ENCODE results near the gene EDNRA.
A peak's percentile ranks its signal among the peaks of the same experiment; 100 is the strongest.
"Not testable (repeated sequence)": the region's sequence is repeated elsewhere in the genome, so short reads cannot be mapped to it uniquely, and the experiment has no call there.

EDNRA gene

DNA sequence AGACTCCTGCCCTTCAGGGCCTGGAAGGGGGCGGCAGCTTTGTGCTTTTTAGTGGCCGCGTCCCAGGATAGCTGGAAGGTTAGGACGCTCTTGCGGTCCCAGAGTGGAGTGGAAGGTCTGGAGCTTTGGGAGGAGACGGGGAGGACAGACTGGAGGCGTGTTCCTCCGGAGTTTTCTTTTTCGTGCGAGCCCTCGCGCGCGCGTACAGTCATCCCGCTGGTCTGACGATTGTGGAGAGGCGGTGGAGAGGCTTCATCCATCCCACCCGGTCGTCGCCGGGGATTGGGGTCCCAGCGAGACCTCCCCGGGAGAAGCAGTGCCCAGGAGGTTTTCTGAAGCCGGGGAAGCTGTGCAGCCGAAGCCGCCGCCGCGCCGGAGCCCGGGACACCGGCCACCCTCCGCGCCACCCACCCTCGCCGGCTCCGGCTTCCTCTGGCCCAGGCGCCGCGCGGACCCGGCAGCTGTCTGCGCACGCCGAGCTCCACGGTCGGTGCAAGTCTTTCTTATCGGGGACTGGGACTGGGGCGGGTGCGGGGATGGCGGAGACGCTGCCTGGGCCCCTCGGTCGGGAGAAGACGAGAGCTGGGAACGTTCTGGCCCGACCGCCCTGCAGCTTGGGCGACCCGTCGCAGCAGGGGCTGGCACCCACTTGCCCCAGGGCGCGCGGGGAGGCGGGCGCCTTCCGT lies at the start of gene EDNRA:
EDNRA (plus strand) TSS at position 207 of the 686 bp plus-strand sequence. CDS start 4,585 bp downstream, outside the sequence.
- Histone ChIP-seq H3K36me3 (ENCODE audit: insufficient read depth, insufficient read length, low read length) (no peaks in the 10 kb centered on the region), H3K4me3 (ENCODE audit: insufficient read length, low read depth) (peak within 1 kb of the TSS; percentile 65), H3K27me3 (ENCODE audit: insufficient read depth, insufficient read length) (peaks cover 35% of the 10 kb centered on the region), H3K9ac (ENCODE audit: insufficient read length, low read depth) (peak within 1 kb of the TSS; percentile 67), H3K9me3 (ENCODE audit: insufficient read depth, low read length) (no peaks in the 10 kb centered on the region), H3K4me1 (ENCODE audit: insufficient read depth, insufficient read length) (no peaks in the 10 kb centered on the region)
- TF ChIP-seq ZNF274 (IDR thresholded peaks at IDR 0.05; ENCODE audit: low read depth, low read length) (no peak), YY1 (IDR thresholded peaks at IDR 0.05; ENCODE audit: insufficient read depth, insufficient read length) (no peak), SUZ12 (IDR thresholded peaks at IDR 0.05; ENCODE audit: extremely low read depth, insufficient read depth, insufficient read length) (no peak)
- DNase-seq (ENCODE audit: low read depth, low spot score): peak; percentile 6

DNA sequence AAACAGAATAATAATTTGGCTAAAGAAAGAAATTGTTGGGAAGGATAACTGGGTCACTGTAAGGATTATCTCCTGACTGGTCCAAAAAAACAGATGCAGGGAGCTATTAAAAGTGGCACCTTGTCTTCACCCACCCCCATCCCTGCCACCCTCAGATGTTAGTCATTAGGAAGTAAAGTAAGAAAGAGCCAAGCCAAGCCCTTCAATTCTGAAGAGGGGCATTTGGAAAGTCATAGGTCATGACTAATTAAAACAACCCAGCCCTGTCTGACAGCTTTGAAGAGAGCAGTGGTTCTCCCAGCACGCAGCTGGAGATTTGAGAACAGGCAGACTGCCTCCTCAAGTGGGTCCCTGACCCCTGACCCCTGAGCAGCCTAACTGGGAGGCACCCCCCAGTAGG lies 46.5 kb upstream of the EDNRA start:
- H3K9me3 ChIP-seq (ENCODE audit: insufficient read depth, low read length); DNase-seq (ENCODE audit: low read depth, low spot score); H3K27me3 ChIP-seq (ENCODE audit: insufficient read depth, insufficient read length); H3K4me3 ChIP-seq (ENCODE audit: insufficient read length, low read depth); H3K36me3 ChIP-seq (ENCODE audit: insufficient read depth, insufficient read length, low read length); H3K4me1 ChIP-seq (ENCODE audit: insufficient read depth, insufficient read length); H3K9ac ChIP-seq (ENCODE audit: insufficient read length, low read depth): not testable (repeated sequence)

DNA sequence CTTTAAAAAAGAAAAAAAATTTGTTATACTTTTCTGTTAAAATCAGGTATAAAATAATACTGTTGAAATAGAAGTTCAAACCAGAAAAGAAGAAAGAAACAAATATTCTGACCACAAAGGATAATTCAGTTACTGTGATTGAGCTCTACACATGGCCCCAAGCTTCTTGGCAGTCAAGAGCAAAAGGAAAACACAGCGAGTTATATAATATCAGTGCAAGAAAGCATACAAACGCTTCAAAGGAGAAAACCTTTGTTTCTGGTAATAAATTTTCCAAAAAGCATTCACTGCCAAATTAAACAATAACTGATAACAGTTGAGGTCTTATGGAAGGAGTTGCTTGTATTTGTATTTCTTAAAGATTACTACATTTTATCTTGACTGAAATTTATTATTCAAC lies 40.5 kb upstream of the EDNRA start:
- no peaks in the 10 kb centered on the region for H3K4me1 ChIP-seq (ENCODE audit: insufficient read depth, insufficient read length)
- H3K4me3 ChIP-seq (ENCODE audit: insufficient read length, low read depth): no peak overlapping the region
- no peaks in the 10 kb centered on the region for H3K36me3 ChIP-seq (ENCODE audit: insufficient read depth, insufficient read length, low read length)
- TF ChIP-seq SUZ12 (IDR thresholded peaks at IDR 0.05; ENCODE audit: extremely low read depth, insufficient read depth, insufficient read length) (no peak), ZNF274 (IDR thresholded peaks at IDR 0.05; ENCODE audit: low read depth, low read length) (no peak), YY1 (IDR thresholded peaks at IDR 0.05; ENCODE audit: insufficient read depth, insufficient read length) (no peak)
- no peaks in the 10 kb centered on the region for H3K9me3 ChIP-seq (ENCODE audit: insufficient read depth, low read length)
- H3K9ac ChIP-seq (ENCODE audit: insufficient read length, low read depth): no peak overlapping the region
- no peaks in the 10 kb centered on the region for H3K27me3 ChIP-seq (ENCODE audit: insufficient read depth, insufficient read length)
- no peak for DNase-seq (ENCODE audit: low read depth, low spot score)

DNA sequence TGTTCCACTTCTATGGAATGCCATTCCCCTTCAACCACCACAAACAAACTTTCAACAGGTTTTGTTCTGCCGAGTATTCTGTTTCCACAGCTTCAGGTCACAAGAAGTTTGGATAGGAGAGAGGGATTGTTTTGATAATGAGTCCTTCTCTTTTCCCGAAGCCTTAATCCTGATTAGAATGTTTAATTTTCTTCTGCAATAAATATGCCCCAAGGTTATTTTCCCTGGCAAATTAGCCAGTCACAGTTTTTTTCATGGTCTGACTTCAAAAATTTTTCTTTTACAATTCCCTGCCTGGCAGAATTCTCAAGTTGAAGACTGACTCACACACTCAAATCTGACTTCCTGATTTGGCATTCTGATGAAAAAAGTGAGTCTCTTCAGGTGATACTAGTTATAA lies 33.1 kb upstream of the EDNRA start:
- Histone ChIP-seq H3K9ac (ENCODE audit: insufficient read length, low read depth) (no peak overlapping the region), H3K4me1 (ENCODE audit: insufficient read depth, insufficient read length) (no peaks in the 10 kb centered on the region), H3K36me3 (ENCODE audit: insufficient read depth, insufficient read length, low read length) (no peaks in the 10 kb centered on the region), H3K27me3 (ENCODE audit: insufficient read depth, insufficient read length) (no peaks in the 10 kb centered on the region), H3K4me3 (ENCODE audit: insufficient read length, low read depth) (no peak overlapping the region), H3K9me3 (ENCODE audit: insufficient read depth, low read length) (no peaks in the 10 kb centered on the region)
- DNase-seq (ENCODE audit: low read depth, low spot score): no peak
- TF ChIP-seq SUZ12 (IDR thresholded peaks at IDR 0.05; ENCODE audit: extremely low read depth, insufficient read depth, insufficient read length) (no peak), ZNF274 (IDR thresholded peaks at IDR 0.05; ENCODE audit: low read depth, low read length) (no peak), YY1 (IDR thresholded peaks at IDR 0.05; ENCODE audit: insufficient read depth, insufficient read length) (no peak)

DNA sequence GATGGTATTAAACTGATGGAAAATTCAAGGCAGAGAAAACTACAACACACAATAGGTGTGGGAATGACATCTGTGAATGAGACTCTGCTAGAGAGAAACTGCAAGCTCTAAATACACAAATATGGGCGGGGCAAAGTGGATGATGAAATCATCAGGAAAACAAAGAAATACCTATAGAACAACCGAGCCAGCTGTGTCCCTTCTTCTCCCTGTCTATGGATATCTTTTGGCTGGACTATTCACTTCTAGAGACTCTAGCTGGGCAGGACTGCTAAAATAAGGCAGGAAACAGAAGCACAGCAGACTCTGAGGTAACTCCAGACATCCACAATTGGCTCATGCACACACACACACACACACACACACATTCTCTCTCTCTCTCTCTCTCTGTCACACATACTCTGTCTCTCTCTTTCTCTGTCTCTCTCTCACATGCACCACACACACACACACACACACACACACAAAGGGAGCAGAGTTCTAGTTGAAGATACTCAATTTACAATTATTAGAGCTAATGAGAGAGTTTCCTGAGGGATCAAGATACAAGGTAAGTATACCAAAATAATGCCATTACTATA lies 27.2 kb upstream of the EDNRA start:
- Histone ChIP-seq H3K36me3 (ENCODE audit: insufficient read depth, insufficient read length, low read length) (no peaks in the 10 kb centered on the region), H3K9me3 (ENCODE audit: insufficient read depth, low read length) (no peaks in the 10 kb centered on the region), H3K9ac (ENCODE audit: insufficient read length, low read depth) (no peak overlapping the region), H3K4me1 (ENCODE audit: insufficient read depth, insufficient read length) (no peaks in the 10 kb centered on the region), H3K4me3 (ENCODE audit: insufficient read length, low read depth) (no peak overlapping the region), H3K27me3 (ENCODE audit: insufficient read depth, insufficient read length) (no peaks in the 10 kb centered on the region)
- TF ChIP-seq YY1 (IDR thresholded peaks at IDR 0.05; ENCODE audit: insufficient read depth, insufficient read length) (no peak), SUZ12 (IDR thresholded peaks at IDR 0.05; ENCODE audit: extremely low read depth, insufficient read depth, insufficient read length) (no peak), ZNF274 (IDR thresholded peaks at IDR 0.05; ENCODE audit: low read depth, low read length) (no peak)
- no peak for DNase-seq (ENCODE audit: low read depth, low spot score)

DNA sequence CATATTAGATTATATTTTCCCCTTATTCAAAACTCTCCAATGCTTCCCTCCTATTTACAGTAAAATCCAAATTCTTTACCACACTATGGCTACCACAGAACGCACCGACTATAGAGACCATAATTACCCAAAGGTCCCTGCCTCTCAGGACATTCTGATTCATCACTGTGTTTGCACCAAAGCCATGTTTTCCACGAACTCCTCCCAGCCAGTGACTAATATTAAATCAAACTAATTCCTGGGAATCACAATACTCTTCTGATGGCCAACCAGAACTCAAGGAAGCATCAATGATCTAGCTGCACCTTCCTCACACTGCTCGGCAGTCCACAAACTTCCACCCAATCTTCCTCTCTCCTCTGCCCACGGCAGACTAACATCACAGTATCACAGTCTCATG lies 24.2 kb upstream of the EDNRA start:
- Histone ChIP-seq H3K36me3 (ENCODE audit: insufficient read depth, insufficient read length, low read length) (no peaks in the 10 kb centered on the region), H3K9me3 (ENCODE audit: insufficient read depth, low read length) (no peaks in the 10 kb centered on the region), H3K4me1 (ENCODE audit: insufficient read depth, insufficient read length) (no peaks in the 10 kb centered on the region), H3K9ac (ENCODE audit: insufficient read length, low read depth) (no peak overlapping the region), H3K4me3 (ENCODE audit: insufficient read length, low read depth) (no peak overlapping the region), H3K27me3 (ENCODE audit: insufficient read depth, insufficient read length) (no peaks in the 10 kb centered on the region)
- no peak for DNase-seq (ENCODE audit: low read depth, low spot score)
- TF ChIP-seq YY1 (IDR thresholded peaks at IDR 0.05; ENCODE audit: insufficient read depth, insufficient read length): no peak

DNA sequence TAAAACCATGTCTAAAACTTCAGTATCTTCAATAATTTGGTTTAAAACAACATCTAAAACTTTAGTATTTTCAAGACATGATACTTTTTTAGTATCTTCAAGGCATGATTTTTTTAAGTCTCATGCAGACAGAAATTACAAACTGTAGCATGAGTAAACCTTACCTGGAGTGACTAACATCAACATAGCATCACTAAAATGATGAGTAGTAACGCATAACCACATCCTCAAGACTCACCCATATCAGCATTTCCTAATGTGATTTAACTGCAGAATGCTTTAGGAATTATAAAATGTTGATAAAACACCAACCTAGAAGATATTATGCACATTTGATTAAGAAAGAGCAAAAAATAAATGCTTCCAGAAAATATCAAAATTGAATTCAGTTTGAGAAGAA lies 19.7 kb upstream of the EDNRA start:
- Histone ChIP-seq H3K9me3 (ENCODE audit: insufficient read depth, low read length) (peaks cover 8% of the 10 kb centered on the region), H3K9ac (ENCODE audit: insufficient read length, low read depth) (no peak overlapping the region), H3K4me1 (ENCODE audit: insufficient read depth, insufficient read length) (no peaks in the 10 kb centered on the region), H3K4me3 (ENCODE audit: insufficient read length, low read depth) (no peak overlapping the region), H3K36me3 (ENCODE audit: insufficient read depth, insufficient read length, low read length) (no peaks in the 10 kb centered on the region), H3K27me3 (ENCODE audit: insufficient read depth, insufficient read length) (no peaks in the 10 kb centered on the region)
- no peak for TF ChIP-seq ZNF274 (IDR thresholded peaks at IDR 0.05; ENCODE audit: low read depth, low read length)
- TF ChIP-seq YY1 (IDR thresholded peaks at IDR 0.05; ENCODE audit: insufficient read depth, insufficient read length): no peak
- no peak for TF ChIP-seq SUZ12 (IDR thresholded peaks at IDR 0.05; ENCODE audit: extremely low read depth, insufficient read depth, insufficient read length)
- no peak for DNase-seq (ENCODE audit: low read depth, low spot score)

Measured in NT2/D1 (cell line).